GM12878 (cell line): ENCODE measurements around the gene CNN2. TPM values are rescaled to one million over a fixed set of nuclear protein-coding genes. Genes with fewer than 3 reads are reported as not detected.

ENCODE experiments used
- ATAC-seq: fragments of 200-7000 bp; cut with Tn5 transposase; 3 replicates; pipeline ENCODE4 v1.9.1; 2020; ENCODE audit warnings: mild to moderate bottlenecking, moderate library complexity
- BruUV-seq: library from RNA; stranded (reverse); fragments of 400-500 nt; replicated peaks from 2 replicates; lab custom pipeline; 2021; lab: Mats Ljungman, UMichigan
- CTCF ChIA-PET: fragments of 300-600 bp; sonication (Branson Sonifier 250); formaldehyde crosslinking; extraction: SDS; loops from one replicate; lab custom pipeline; 2021; ENCODE audit warnings: inconsistent platforms; lab: Yijun Ruan, JAX
- POLR2A ChIA-PET: fragments of 350-600 bp; formaldehyde crosslinking; extraction: SDS; loops from one replicate; lab custom pipeline; 2021; ENCODE audit warnings: inconsistent platforms; lab: Charles Lee
- RAD21 ChIA-PET: fragments of 300-600 bp; sonication (Branson Sonifier 250); formaldehyde crosslinking; loops from one replicate; lab custom pipeline; 2023; ENCODE audit warnings: antibody characterized with exemption; ENCODE audit not compliant: unreplicated experiment; lab: Charles Lee
- SMC1A ChIA-PET: fragments of 300-600 bp; sonication (Branson Sonifier 250); formaldehyde crosslinking; loops from one replicate; lab custom pipeline; 2023; ENCODE audit not compliant: unreplicated experiment, uncharacterized antibody; lab: Charles Lee
- DNase-seq: peaks from one replicate; pipeline ENCODE4 v3.0.0-alpha.2; 2011; ENCODE audit warnings: low read depth, low spot score
- FAIRE-seq: peaks from 3 replicates; lab custom pipeline; 2011; peaks lifted over from hg19 to GRCh38; lab: Jason Lieb, UNC
- H2AFZ ChIP-seq: 2 replicates; pipeline ENCODE4 v1.6.0; 2011; ENCODE audit warnings: low read depth, low read length, control low read depth; ENCODE audit not compliant: control insufficient read depth
- H3K27ac ChIP-seq: 2 replicates; pipeline ENCODE4 v1.5.1; 2011; ENCODE audit warnings: control low read depth; ENCODE audit not compliant: control insufficient read depth, insufficient read depth
- H3K27me3 ChIP-seq, 2 experiments: replicated peaks in 1 of 2; 2 replicates each; pipeline versions ENCODE4 v1.6.0 to v1.6.1; 2011; ENCODE audit warnings: low read length in 1 of 2; ENCODE audit not compliant: control insufficient read depth in 2 of 2, insufficient read depth in 2 of 2
- H3K36me3 ChIP-seq, 2 experiments: 2 replicates each; pipeline ENCODE4 v1.5.1; 2011; ENCODE audit warnings: low read length in 1 of 2; ENCODE audit not compliant: control insufficient read depth in 2 of 2, insufficient read depth in 2 of 2
- H3K4me1 ChIP-seq: 2 replicates; pipeline ENCODE4 v1.6.1; 2011; ENCODE audit warnings: mild to moderate bottlenecking, low read length, moderate library complexity, mixed read lengths; ENCODE audit not compliant: control insufficient read depth, insufficient read depth
- H3K4me2 ChIP-seq: 2 replicates; pipeline ENCODE4 v1.6.0; 2011; ENCODE audit warnings: control low read depth; ENCODE audit not compliant: control insufficient read depth, insufficient read depth
- H3K4me3 ChIP-seq: fragments of 200-600 bp; sonication (generic); 2 replicates; pipeline ENCODE4 v1.5.1; 2016
- H3K79me2 ChIP-seq: 2 replicates; pipeline ENCODE4 v1.6.0; 2011; ENCODE audit warnings: low read length; ENCODE audit not compliant: control insufficient read depth, insufficient read depth
- H3K9ac ChIP-seq: 2 replicates; pipeline ENCODE4 v1.8.0; 2011; ENCODE audit warnings: low read length, control low read depth, mixed read lengths; ENCODE audit not compliant: control insufficient read depth, insufficient read depth
- H3K9me3 ChIP-seq: replicated peaks from 3 replicates; pipeline ENCODE4 v1.5.1; 2011; ENCODE audit warnings: mild to moderate bottlenecking, low read length; ENCODE audit not compliant: control insufficient read depth, insufficient read depth
- H4K20me1 ChIP-seq: 2 replicates; pipeline ENCODE4 v1.6.0; 2011; ENCODE audit not compliant: control insufficient read depth, insufficient read depth
- ATF2 ChIP-seq: IDR thresholded peaks from 2 replicates; pipeline ENCODE4 v1.6.1; 2012; ENCODE audit warnings: low read length, inconsistent platforms
- CBX5 ChIP-seq: sonication (generic); IDR thresholded peaks from 2 replicates; pipeline ENCODE4 v1.6.1; 2016; ENCODE audit warnings: low read depth, moderate library complexity, mild to moderate bottlenecking, inconsistent platforms
- CHD1 ChIP-seq: IDR thresholded peaks from 2 replicates; pipeline ENCODE4 v1.6.1; 2012; ENCODE audit warnings: low read depth, low read length, improper control_type of control experiment
- EGR1 ChIP-seq, 2 experiments: IDR thresholded peaks; 1 replicate in 1 of 2; 2 replicates in 1 of 2; pipeline ENCODE4 v1.6.1; 2011 to 2012; ENCODE audit warnings: low read depth in 2 of 2, low read length in 2 of 2, borderline replicate concordance in 1 of 2, mild to moderate bottlenecking in 1 of 2, moderate library complexity in 1 of 2
- ELK1 ChIP-seq: IDR thresholded peaks from 2 replicates; pipeline ENCODE4 v1.6.1; 2012; ENCODE audit warnings: low read depth, low read length, improper control_type of control experiment
- FOS ChIP-seq: IDR thresholded peaks from 3 replicates; pipeline ENCODE4 v1.6.1; 2011; ENCODE audit warnings: borderline replicate concordance; ENCODE audit not compliant: insufficient read length; ENCODE audit errors: extremely low read depth
- MEF2A ChIP-seq: IDR thresholded peaks from 2 replicates; pipeline ENCODE4 v1.6.1; 2011; ENCODE audit warnings: low read depth, mild to moderate bottlenecking, low read length, moderate library complexity; ENCODE audit not compliant: insufficient read depth
- MEF2B ChIP-seq: fragments of 450-650 bp; IDR thresholded peaks from 2 replicates; pipeline ENCODE4 v1.6.1; 2018; ENCODE audit warnings: mild to moderate bottlenecking, moderate library complexity; ENCODE audit not compliant: partially characterized antibody, poor library complexity, severe bottlenecking
- NBN ChIP-seq: fragments of 450-650 bp; IDR thresholded peaks from 2 replicates; pipeline ENCODE4 v1.6.1; 2016
- POLR2AphosphoS5 ChIP-seq: IDR thresholded peaks from 2 replicates; pipeline ENCODE4 v1.6.1; 2011; ENCODE audit warnings: mild to moderate bottlenecking, low read length, inconsistent platforms
- RBBP5 ChIP-seq: fragments of 200-600 bp; sonication (generic); conservative IDR thresholded peaks from 2 replicates; pipeline ENCODE4 v1.6.1; 2016
- SRF ChIP-seq, 2 experiments: IDR thresholded peaks; 2 replicates each; pipeline ENCODE4 v1.6.1; 2011; ENCODE audit warnings: low read depth in 2 of 2, low read length in 2 of 2, mild to moderate bottlenecking in 1 of 2, moderate library complexity in 1 of 2
- SUPT20H ChIP-seq: IDR thresholded peaks from 2 replicates; pipeline ENCODE4 v1.6.1; 2011; ENCODE audit warnings: low read depth, mild to moderate bottlenecking, low read length, moderate library complexity, borderline replicate concordance; ENCODE audit not compliant: control insufficient read depth
- WGBS: methylation state at CpG from one replicate; pipeline ENCODE4 v1.1.6; 2016; ENCODE audit warnings: low lambda C conversion rate; ENCODE audit not compliant: insufficient replicate concordance, insufficient coverage; ENCODE audit errors: missing lambda C conversion rate; 5-methylcytosine and 5-hydroxymethylcytosine counted together
- in situ Hi-C: fragments of 300-500 bp; cut with MboI; formaldehyde crosslinking; loops from 9 replicates; pipeline ENCODE4 v1.14.3; 2018; ENCODE audit warnings: mixed read lengths
- intact Hi-C: fragments of 100-400 bp; cut with micrococcal nuclease; formaldehyde crosslinking; loops from one replicate; pipeline ENCODE4 v1.14.2; 2022; ENCODE audit not compliant: unreplicated experiment
- polyA plus RNA-seq, 11 experiments: library from polyadenylated mRNA; depleted of rRNA in 4 of 11; unstranded in 6 of 11; stranded (reverse) in 5 of 11; fragments of >200 nt; fragmentation: Nextera tagmentation in 4 of 11; fragmentation: Illumina TruSeq in 1 of 11; extraction: Ambion mirVana in 4 of 11; extraction: Trizol in 1 of 11; gene quantifications; 1 replicate in 1 of 11; 2 replicates in 10 of 11; pipeline versions ENCODE4 v1.2.1 to v1.2.3, GENCODE V29; 2011 to 2016; ENCODE audit warnings: inconsistent platforms in 2 of 11, missing spikeins in 2 of 11, low read depth in 1 of 11
- total RNA-seq, 4 experiments: library from RNA; depleted of rRNA in 3 of 4; stranded (reverse); fragments of >200 nt in 3 of 4; fragmentation: Illumina TruSeq in 1 of 4; extraction: Trizol in 1 of 4; gene quantifications; 2 replicates each; pipeline versions ENCODE4 v1.2.1 to v1.2.3, GENCODE V29; 2013 to 2021
- TF ChIP-seq, protein P1 (sequence below): fragments of 450-650 bp; IDR thresholded peaks from 2 replicates; pipeline ENCODE4 v1.6.1; 2017; ENCODE audit warnings: mild to moderate bottlenecking, moderate library complexity
- TF ChIP-seq, protein P2 (sequence below): IDR thresholded peaks from 2 replicates; pipeline ENCODE4 v1.6.1; 2011; ENCODE audit warnings: borderline replicate concordance, low read depth, mild to moderate bottlenecking, moderate library complexity, mixed read lengths, low read length; ENCODE audit not compliant: insufficient read depth; ENCODE audit errors: extremely low read length

Gene CNN2
- total and polyA plus RNA-seq, 10 of the 15 experiments (the other 5 are each of a cell fraction or from before 2014, with no cell fraction given) = 34.7 to 311 (median 172) TPM

DNA sequence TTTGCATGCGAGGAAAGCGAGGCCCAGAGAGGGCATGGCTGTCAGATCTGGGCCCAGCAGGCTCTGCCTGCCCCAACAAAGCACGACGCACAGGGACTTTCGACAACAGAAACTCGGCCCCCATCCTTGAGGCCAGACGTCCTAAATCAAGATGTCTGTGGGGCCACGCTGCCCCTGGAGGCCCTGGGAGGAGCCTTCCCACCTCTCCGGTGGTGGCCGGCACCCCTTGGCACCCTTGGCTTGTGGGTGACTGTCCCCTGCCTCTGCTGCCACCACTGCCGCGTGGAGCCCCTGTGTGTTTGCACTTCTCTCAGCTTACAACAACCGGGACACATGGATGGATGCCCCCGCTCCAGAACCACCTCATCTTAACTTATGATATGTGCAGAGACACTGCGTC is 37.9 kb upstream of the CNN2 start:
- Histone ChIP-seq H3K79me2 (peaks cover 11% of the 10 kb centered on the region), H3K36me3 (peaks cover 4 to 15% of the 10 kb centered on the region in 2 experiments; a peak in 3 of 4 replicates), H3K27ac (no peak overlapping the region), H4K20me1 (no peaks in the 10 kb centered on the region), H3K9ac (no peak overlapping the region), H2AFZ (no peak overlapping the region), H3K4me3 (no peak overlapping the region), H3K4me1 (peaks cover 8% of the 10 kb centered on the region), H3K4me2 (no peak overlapping the region), H3K27me3 (no peaks in the 10 kb centered on the region), H3K9me3 (no peaks in the 10 kb centered on the region)
- TF ChIP-seq RBBP5 = no peak
- TF ChIP-seq, protein P1, sequence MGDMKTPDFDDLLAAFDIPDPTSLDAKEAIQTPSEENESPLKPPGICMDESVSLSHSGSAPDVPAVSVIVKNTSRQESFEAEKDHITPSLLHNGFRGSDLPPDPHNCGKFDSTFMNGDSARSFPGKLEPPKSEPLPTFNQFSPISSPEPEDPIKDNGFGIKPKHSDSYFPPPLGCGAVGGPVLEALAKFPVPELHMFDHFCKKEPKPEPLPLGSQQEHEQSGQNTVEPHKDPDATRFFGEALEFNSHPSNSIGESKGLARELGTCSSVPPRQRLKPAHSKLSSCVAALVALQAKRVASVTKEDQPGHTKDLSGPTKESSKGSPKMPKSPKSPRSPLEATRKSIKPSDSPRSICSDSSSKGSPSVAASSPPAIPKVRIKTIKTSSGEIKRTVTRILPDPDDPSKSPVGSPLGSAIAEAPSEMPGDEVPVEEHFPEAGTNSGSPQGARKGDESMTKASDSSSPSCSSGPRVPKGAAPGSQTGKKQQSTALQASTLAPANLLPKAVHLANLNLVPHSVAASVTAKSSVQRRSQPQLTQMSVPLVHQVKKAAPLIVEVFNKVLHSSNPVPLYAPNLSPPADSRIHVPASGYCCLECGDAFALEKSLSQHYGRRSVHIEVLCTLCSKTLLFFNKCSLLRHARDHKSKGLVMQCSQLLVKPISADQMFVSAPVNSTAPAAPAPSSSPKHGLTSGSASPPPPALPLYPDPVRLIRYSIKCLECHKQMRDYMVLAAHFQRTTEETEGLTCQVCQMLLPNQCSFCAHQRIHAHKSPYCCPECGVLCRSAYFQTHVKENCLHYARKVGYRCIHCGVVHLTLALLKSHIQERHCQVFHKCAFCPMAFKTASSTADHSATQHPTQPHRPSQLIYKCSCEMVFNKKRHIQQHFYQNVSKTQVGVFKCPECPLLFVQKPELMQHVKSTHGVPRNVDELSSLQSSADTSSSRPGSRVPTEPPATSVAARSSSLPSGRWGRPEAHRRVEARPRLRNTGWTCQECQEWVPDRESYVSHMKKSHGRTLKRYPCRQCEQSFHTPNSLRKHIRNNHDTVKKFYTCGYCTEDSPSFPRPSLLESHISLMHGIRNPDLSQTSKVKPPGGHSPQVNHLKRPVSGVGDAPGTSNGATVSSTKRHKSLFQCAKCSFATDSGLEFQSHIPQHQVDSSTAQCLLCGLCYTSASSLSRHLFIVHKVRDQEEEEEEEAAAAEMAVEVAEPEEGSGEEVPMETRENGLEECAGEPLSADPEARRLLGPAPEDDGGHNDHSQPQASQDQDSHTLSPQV = no peak
- TF ChIP-seq EGR1 (IDR thresholded peaks at IDR 0.05; ENCODE audit: borderline replicate concordance in 1 of 2, low read depth in 2 of 2, low read length in 2 of 2) = no peak
- no peak for TF ChIP-seq CBX5
- no peak for TF ChIP-seq ATF2
- TF ChIP-seq, protein P2, sequence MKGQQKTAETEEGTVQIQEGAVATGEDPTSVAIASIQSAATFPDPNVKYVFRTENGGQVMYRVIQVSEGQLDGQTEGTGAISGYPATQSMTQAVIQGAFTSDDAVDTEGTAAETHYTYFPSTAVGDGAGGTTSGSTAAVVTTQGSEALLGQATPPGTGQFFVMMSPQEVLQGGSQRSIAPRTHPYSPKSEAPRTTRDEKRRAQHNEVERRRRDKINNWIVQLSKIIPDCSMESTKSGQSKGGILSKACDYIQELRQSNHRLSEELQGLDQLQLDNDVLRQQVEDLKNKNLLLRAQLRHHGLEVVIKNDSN = no peak
- no peak for TF ChIP-seq ELK1
- no peak for TF ChIP-seq NBN
- no peak for TF ChIP-seq FOS
- TF ChIP-seq MEF2B = no peak
- no peak for TF ChIP-seq MEF2A
- no peak for TF ChIP-seq SUPT20H
- TF ChIP-seq SRF (IDR thresholded peaks at IDR 0.05; ENCODE audit: low read depth in 2 of 2, low read length in 2 of 2) = no peak
- TF ChIP-seq CHD1 = no peak
- TF ChIP-seq POLR2AphosphoS5 = no peak
- no TSS peak for BruUV-seq
- FAIRE-seq (no peak), DNase-seq (no peak), ATAC-seq (no peak)
- ChIA-PET SMC1A (interaction anchor here (0.7 kb wide), 1 partner anchor 39 kb away, joined by 5 read pairs; no protein-coding TSS in a partner anchor), POLR2A (interaction anchor here (0.7 kb wide), 1 partner anchor 92 kb away, joined by 3 read pairs; no protein-coding TSS in a partner anchor), RAD21 (no interaction called here), CTCF (no interaction called here)
- in situ Hi-C loops = loop anchor here (5.0 kb wide), 2 partner anchors 131 to 216 kb away; partner anchors contain the start of gene CFD
- 91% methylated on average over 15 of the region's 15 CpGs for WGBS
- intact Hi-C loops = no loop called here
